WTC11 (cell line): Measurements from ENCODE around the gene PLXNA3.

ENCODE experiments used
- CBFB ChIP-seq: sonication (generic); formaldehyde crosslinking; IDR thresholded peaks from 2 replicates; pipeline ENCODE4 v1.8.1; 2022; ENCODE audit warnings: mild to moderate bottlenecking, low read depth, missing genetic modification reagents
- CREB1 ChIP-seq: sonication (generic); formaldehyde crosslinking; IDR thresholded peaks from 2 replicates; pipeline ENCODE4 v1.8.0; 2023; ENCODE audit warnings: mild to moderate bottlenecking, missing genetic modification reagents
- ELF4 ChIP-seq: sonication (generic); formaldehyde crosslinking; IDR thresholded peaks from 2 replicates; pipeline ENCODE4 v1.8.1; 2022; ENCODE audit warnings: low read depth, mild to moderate bottlenecking, moderate library complexity, missing genetic modification reagents
- ESRRA ChIP-seq: sonication (generic); formaldehyde crosslinking; IDR thresholded peaks from 2 replicates; pipeline ENCODE4 v1.8.1; 2022; ENCODE audit warnings: mild to moderate bottlenecking, missing genetic modification reagents, borderline replicate concordance
- ETV6 ChIP-seq: sonication (generic); formaldehyde crosslinking; IDR thresholded peaks from 2 replicates; pipeline ENCODE4 v1.8.1; 2022; ENCODE audit warnings: mild to moderate bottlenecking, missing genetic modification reagents
- JUN ChIP-seq: sonication (generic); formaldehyde crosslinking; IDR thresholded peaks from 2 replicates; pipeline ENCODE4 v1.8.0; 2023; ENCODE audit warnings: mild to moderate bottlenecking, missing genetic modification reagents
- SMAD4 ChIP-seq: sonication (generic); formaldehyde crosslinking; IDR thresholded peaks from 2 replicates; pipeline ENCODE4 v1.8.0; 2022; ENCODE audit warnings: mild to moderate bottlenecking, missing genetic modification reagents
- ZNF263 ChIP-seq: sonication (generic); formaldehyde crosslinking; IDR thresholded peaks from 2 replicates; pipeline ENCODE4 v1.8.1; 2022; ENCODE audit warnings: low read depth, mild to moderate bottlenecking, moderate library complexity, missing genetic modification reagents
- ZNF317 ChIP-seq: sonication (generic); formaldehyde crosslinking; IDR thresholded peaks from 2 replicates; pipeline ENCODE4 v1.8.1; 2023; ENCODE audit warnings: low read depth, mild to moderate bottlenecking, moderate library complexity, missing genetic modification reagents, borderline replicate concordance
- TF ChIP-seq, protein P1 (sequence below): sonication (generic); formaldehyde crosslinking; IDR thresholded peaks from 2 replicates; pipeline ENCODE4 v1.8.1; 2023; ENCODE audit warnings: mild to moderate bottlenecking, moderate library complexity, missing genetic modification reagents
- TF ChIP-seq, protein P2 (sequence below): sonication (generic); formaldehyde crosslinking; IDR thresholded peaks from 2 replicates; pipeline ENCODE4 v1.8.1; 2022; ENCODE audit warnings: low read depth, mild to moderate bottlenecking, moderate library complexity, missing genetic modification reagents, borderline replicate concordance
- TF ChIP-seq, protein P3 (sequence below): fragments of 200-600 bp; IDR thresholded peaks from 2 replicates; pipeline ENCODE4 v1.8.0; 2022; ENCODE audit warnings: antibody characterized with exemption
- TF ChIP-seq, protein P4 (sequence below): sonication (generic); formaldehyde crosslinking; IDR thresholded peaks from 2 replicates; pipeline ENCODE4 v1.8.1; 2023; ENCODE audit warnings: mild to moderate bottlenecking, missing genetic modification reagents, moderate library complexity
- TF ChIP-seq, protein P5 (sequence below): sonication (generic); formaldehyde crosslinking; conservative IDR thresholded peaks from 2 replicates; pipeline ENCODE4 v1.8.1; 2023; ENCODE audit warnings: mild to moderate bottlenecking, low read depth, missing genetic modification reagents, moderate library complexity

DNA sequence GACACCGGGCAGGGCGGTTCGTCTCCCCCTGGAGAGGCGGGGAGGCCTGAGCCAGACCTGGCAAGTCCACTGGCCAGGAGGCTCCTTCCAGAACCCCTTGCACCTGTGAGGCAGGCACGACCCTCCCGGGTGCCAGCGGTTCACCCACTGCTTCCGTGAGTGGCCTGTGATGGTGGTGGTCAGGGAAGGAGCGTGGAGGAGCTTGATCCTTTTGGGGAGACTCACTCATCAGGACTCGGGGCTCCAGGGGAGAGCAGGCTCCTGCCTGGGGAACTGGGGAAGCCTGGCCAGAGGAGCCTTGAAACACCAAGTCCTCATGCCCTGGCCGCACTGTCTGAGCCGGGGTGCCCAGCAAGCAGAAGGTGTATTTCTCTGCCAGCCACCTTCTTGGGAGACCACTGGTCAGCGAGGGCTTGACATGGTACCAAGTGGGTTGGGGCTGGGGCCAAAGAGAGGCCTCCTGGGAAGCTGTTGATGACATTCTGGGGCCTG is 13.3 kb upstream of the PLXNA3 start:
- TF ChIP-seq CREB1 (CRISPR knock-in tag) (no peak), ESRRA (CRISPR knock-in tag) (no peak), JUN (CRISPR knock-in tag) (no peak), ZNF263 (CRISPR knock-in tag) (no peak), ZNF317 (CRISPR knock-in tag) (no peak), SMAD4 (no peak), ETV6 (CRISPR knock-in tag) (no peak), CBFB (CRISPR knock-in tag) (no peak), ELF4 (CRISPR knock-in tag) (no peak)
- TF ChIP-seq, protein P1, sequence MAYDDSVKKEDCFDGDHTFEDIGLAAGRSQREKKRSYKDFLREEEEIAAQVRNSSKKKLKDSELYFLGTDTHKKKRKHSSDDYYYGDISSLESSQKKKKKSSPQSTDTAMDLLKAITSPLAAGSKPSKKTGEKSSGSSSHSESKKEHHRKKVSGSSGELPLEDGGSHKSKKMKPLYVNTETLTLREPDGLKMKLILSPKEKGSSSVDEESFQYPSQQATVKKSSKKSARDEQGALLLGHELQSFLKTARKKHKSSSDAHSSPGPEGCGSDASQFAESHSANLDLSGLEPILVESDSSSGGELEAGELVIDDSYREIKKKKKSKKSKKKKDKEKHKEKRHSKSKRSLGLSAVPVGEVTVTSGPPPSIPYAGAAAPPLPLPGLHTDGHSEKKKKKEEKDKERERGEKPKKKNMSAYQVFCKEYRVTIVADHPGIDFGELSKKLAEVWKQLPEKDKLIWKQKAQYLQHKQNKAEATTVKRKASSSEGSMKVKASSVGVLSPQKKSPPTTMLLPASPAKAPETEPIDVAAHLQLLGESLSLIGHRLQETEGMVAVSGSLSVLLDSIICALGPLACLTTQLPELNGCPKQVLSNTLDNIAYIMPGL (CRISPR knock-in tag), result no peak
- TF ChIP-seq, protein P2, sequence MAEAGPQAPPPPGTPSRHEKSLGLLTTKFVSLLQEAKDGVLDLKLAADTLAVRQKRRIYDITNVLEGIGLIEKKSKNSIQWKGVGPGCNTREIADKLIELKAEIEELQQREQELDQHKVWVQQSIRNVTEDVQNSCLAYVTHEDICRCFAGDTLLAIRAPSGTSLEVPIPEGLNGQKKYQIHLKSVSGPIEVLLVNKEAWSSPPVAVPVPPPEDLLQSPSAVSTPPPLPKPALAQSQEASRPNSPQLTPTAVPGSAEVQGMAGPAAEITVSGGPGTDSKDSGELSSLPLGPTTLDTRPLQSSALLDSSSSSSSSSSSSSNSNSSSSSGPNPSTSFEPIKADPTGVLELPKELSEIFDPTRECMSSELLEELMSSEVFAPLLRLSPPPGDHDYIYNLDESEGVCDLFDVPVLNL (CRISPR knock-in tag), result no peak
- TF ChIP-seq, protein P3, sequence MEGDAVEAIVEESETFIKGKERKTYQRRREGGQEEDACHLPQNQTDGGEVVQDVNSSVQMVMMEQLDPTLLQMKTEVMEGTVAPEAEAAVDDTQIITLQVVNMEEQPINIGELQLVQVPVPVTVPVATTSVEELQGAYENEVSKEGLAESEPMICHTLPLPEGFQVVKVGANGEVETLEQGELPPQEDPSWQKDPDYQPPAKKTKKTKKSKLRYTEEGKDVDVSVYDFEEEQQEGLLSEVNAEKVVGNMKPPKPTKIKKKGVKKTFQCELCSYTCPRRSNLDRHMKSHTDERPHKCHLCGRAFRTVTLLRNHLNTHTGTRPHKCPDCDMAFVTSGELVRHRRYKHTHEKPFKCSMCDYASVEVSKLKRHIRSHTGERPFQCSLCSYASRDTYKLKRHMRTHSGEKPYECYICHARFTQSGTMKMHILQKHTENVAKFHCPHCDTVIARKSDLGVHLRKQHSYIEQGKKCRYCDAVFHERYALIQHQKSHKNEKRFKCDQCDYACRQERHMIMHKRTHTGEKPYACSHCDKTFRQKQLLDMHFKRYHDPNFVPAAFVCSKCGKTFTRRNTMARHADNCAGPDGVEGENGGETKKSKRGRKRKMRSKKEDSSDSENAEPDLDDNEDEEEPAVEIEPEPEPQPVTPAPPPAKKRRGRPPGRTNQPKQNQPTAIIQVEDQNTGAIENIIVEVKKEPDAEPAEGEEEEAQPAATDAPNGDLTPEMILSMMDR, result no peak
- TF ChIP-seq, protein P4, sequence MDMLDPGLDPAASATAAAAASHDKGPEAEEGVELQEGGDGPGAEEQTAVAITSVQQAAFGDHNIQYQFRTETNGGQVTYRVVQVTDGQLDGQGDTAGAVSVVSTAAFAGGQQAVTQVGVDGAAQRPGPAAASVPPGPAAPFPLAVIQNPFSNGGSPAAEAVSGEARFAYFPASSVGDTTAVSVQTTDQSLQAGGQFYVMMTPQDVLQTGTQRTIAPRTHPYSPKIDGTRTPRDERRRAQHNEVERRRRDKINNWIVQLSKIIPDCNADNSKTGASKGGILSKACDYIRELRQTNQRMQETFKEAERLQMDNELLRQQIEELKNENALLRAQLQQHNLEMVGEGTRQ (CRISPR knock-in tag), result no peak
- TF ChIP-seq, protein P5, sequence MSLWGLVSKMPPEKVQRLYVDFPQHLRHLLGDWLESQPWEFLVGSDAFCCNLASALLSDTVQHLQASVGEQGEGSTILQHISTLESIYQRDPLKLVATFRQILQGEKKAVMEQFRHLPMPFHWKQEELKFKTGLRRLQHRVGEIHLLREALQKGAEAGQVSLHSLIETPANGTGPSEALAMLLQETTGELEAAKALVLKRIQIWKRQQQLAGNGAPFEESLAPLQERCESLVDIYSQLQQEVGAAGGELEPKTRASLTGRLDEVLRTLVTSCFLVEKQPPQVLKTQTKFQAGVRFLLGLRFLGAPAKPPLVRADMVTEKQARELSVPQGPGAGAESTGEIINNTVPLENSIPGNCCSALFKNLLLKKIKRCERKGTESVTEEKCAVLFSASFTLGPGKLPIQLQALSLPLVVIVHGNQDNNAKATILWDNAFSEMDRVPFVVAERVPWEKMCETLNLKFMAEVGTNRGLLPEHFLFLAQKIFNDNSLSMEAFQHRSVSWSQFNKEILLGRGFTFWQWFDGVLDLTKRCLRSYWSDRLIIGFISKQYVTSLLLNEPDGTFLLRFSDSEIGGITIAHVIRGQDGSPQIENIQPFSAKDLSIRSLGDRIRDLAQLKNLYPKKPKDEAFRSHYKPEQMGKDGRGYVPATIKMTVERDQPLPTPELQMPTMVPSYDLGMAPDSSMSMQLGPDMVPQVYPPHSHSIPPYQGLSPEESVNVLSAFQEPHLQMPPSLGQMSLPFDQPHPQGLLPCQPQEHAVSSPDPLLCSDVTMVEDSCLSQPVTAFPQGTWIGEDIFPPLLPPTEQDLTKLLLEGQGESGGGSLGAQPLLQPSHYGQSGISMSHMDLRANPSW, result no peak
